DMS153 treated with DMSO at 0.1 percent for 48 hours (cell line): Measurements from ENCODE around the gene FPR1.

Source experiments
- DNase-seq: peaks from one replicate; lab custom pipeline; 2025; ENCODE audit not compliant: unreplicated experiment; lab: John Stamatoyannopoulos, UW

FPR1 gene

DNA sequence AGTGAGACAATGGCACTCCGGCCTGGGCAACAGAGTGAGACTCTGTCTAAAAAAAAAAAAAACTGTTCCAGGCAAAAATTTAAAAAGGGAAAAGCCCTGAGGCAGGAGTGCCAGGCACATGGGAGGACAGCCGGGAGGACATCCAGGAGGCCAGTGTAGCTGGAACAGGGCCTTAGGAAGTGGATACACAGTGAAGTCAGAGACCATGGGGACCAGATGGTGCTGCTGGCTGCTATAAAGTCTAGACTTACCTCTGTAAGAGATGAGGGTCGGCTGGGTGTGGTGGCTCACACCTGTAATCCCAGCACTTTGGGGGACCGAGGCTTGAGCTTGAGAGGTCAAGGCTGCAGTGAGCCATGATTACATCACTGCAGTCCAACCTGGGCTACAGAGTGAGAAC lies 42.9 kb downstream of the FPR1 start:
- no peak for DNase-seq

DNA sequence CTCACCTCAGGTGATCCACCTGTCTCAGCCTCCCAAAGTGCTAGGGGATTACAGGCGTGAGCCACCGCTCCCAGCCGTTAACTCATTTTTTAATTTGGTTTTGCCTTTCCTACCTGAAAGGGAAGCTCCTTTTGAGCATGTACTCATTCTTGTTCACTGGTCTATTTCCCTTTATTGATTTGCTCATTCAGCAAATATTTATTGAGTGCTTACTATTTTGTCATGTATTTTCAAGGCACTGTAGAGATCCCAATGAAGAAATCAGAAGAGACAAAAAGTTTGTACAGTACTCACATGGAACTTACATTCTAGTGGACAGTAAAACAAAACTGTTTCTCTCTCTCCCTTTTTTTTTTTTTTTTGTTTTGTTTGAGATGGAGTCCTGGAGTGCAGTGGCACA lies 44.8 kb downstream of the FPR1 start:
- no peak for DNase-seq

DNA sequence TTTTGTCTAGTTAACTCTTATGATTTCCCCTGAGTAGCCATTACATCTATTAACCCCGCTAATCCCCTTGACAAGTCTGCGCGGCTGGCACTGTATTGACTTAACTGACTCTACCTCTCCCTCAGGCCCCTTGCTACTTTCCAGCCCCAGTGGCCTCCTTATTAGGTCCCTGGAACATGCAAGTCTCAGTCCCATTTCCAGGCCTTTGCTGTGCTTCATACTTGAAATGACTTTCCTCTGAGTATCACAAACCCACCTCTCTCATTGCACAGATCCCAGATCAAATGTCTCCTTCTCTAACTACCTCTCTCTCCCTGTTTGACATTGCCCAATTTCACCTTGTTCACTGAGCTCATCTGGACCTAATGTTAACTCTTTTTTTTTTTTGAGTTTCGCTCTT lies 45.4 kb downstream of the FPR1 start:
- no peak for DNase-seq

DNA sequence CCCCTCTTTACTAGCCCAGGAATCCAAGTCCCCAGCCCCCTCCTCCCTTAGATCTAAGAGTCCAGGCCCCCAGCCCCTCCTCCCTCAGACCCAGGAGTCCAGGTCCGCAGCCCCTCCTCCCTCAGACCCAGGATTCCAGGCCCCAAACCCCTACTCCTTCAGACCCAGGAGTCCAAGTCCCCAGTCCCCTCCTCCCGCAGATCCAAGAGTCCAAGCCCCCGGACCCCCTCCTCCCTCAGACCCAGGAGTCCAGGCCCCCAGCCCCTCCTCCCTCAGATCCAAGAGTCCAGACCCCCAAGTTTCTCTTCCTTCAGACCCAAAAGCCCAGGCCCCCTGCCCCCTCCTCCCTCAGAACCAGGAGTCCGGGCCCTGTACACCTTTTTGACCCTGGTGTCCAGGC lies 47.1 kb downstream of the FPR1 start:
- no peak for DNase-seq

DNA sequence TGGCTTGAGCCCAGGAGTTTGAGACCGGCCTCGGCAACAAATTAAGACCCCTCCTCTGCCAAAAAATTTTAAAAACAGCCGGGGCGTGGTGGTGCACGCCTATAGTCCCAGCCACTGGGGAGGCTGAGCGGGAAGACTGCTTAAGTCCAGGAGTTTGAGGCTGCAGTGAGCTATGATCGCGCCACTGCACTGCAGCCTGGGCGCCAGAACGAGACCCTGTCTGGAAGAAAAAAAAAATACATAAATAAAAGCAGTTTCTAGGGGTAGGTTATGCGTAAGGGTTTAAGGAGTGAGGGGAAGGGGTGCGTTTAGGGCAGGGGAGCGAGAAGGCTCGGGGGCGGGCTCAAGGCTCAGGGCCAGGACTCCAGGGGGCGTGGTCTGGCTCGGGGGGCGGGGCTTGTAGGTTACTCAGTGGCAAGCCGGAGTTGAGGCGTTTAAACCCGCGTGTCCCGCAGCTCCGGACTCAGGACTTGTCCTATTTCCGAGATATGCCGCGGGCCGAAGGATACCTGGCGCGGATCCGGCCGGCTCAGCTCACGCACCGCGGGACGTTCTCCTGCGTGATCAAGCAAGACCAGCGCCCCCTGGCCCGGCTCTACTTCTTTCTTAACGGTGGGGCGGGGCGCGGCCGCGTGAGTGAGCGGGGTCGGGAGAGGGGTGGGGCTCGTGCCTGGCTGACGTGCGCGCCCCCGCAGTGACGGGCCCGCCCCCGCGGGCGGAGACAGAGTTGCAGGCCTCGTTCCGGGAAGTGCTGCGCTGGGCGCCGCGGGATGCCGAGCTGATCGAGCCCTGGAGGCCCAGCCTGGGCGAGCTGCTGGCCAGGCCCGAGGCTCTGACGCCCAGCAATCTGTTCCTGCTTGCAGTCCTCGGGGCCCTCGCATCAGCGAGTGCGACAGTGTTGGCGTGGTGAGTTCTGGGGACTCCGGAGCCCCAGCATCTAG lies 47.8 kb downstream of the FPR1 start:
- peak; percentile 89 for DNase-seq

DNA sequence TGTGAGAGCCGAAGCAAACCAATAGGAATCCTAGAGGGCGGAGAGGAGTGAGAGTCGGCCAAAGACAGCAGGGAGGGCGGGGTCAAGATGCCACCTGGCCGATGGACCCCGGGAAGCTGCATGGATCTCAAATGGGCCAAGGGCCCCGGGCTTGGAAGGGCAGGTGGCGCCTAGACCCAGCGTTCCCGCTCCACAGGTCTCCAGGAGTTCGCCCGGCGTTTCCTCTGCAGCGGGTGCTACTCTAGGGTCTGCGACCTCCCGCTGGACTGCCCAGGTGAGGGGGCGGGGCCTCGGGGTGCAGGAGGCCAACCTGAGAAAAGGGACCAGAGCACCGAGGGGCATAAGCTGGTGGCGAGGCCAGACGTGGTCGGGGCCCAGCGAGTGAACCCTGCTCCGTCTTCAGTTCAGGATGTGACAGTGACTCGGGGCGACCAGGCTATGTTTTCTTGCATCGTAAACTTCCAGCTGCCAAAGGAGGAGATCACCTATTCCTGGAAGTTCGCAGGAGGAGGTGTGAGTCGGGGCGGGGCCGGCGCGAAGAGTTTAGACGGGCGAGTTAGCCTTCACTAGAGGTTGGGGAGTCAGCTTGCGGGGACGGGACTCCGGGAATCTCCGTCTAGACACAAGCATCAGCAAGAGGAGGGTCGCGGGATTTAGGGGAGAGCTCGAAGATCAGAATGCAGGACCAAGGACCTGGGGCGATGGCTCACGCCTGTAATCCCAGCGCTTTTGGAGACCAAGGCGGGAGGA lies 48.7 kb downstream of the FPR1 start:
- DNase-seq: no peak

DNA sequence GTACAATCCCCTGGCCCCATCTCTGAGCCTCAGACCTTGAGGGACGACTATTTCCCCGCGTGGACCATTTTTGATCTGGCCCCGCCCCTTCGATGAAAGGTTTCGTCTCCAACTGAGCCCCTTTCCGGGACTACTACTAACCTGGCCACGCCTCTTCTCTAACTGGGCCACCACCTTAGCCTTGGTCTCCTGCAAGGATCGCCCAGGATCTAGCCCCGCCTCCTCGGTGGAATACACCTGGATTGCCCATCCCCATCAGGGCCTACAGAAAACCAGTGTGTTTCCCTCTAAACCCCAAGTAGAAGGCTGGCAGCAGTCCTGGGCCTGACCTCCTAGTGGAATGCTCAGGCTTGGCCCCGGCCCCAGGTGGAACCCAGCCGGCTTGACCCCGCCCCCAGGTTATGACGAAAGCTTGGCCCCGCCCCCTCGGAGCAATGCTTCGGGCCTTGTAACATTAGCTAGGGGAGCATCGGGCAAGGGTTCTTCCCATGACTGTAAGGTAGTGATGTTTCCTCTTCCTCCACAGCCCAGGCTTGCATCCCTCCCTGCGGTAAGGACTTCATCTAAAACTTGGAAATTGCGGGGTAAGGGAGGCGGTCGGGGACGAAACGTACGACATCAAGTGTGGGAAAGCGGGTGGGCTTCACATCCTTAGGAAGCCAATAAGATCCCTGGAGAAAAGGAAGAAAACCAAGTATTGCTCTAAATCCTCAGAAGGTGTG lies 49.4 kb downstream of the FPR1 start:
- peak; percentile 16 for DNase-seq

DNA sequence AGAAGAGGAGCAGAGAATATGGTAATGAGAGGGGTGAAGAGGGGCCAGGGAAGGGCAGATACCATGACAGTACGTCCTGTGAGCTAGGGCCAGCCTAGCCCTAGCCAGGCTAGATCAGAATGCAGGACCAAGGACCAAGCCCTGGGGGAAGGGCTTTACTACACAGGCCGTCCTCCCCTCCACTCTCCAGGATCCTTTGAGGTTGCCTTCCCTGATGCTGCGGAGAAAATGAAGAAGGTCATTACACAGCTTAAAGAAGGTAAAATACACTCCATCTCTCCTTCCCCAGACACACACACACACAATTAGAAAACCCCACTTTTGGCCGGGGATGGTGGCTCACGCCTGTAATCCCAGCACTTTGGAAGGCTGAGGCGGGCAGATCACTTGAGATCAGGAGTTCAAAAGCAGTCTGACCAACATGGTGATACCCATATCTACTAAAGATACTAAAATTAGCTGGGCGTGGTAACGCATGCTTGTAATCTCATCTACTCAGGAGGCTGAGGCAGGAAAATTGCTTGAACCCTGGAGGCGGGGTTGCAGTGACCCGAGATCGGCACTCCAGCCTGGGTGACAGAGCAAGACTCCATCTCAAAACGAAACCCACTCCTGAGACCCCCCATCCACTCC lies 50.1 kb downstream of the FPR1 start:
- no peak for DNase-seq

DNA sequence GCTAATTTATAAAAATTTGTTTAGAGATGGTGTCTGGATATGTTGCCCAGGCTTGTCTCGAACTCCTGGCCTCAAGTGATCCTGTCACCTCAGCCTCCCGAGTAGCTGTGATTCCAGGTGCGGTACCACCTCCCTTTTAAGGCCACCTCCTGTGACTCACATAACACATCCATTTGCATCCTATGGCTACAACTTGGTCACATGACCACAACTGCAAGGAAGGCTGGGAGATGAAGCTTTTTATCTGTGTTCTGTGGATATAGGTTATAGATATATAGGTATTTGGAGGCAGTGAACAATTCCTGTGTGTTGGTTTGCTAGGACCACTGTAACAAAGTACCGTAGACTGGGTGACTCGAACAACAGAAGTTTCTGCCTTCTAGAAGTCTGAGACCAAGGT lies 52.5 kb downstream of the FPR1 start:
- no peak for DNase-seq

GRCh38 chr19:51698296-51698695 lies 53.4 kb downstream of the FPR1 start:
- no peak for DNase-seq

- no peak for DNase-seq
Measured at GRCh38 chr19:51697169-51697776, 54.4 kb downstream of the FPR1 start.

- DNase-seq: no peak
Measured at GRCh38 chr19:51696606-51697005, 55.1 kb downstream of the FPR1 start.
